Right atrium auricular region (tissue), 2 donors: ENCODE results near the gene PI4K2B. TPM values are rescaled to one million over a fixed set of nuclear protein-coding genes. Genes with fewer than 3 reads are reported as not detected.
"Not testable (repeated sequence)": the region's sequence is repeated elsewhere in the genome, so short reads cannot be mapped to it uniquely, and the experiment has no call there.

Source experiments
- DNase-seq: peaks from one replicate; pipeline ENCODE4 v3.0.0-alpha.2; 2019; ENCODE audit warnings: low spot score
- H3K27ac ChIP-seq, 2 donors: fragments of 200-600 bp; sonication (generic); 1 replicate in 1 of 2; 2 replicates in 1 of 2; pipeline ENCODE4 v1.5.1; 2016 to 2019
- H3K27me3 ChIP-seq, 2 donors: fragments of 200-600 bp; sonication (generic); one replicate each; pipeline versions ENCODE4 v1.5.1 to v1.6.0; 2017 to 2019
- H3K36me3 ChIP-seq: fragments of 200-600 bp; sonication (generic); one replicate; pipeline ENCODE4 v1.5.1; 2016
- H3K4me1 ChIP-seq, 2 donors: fragments of 200-600 bp; sonication (generic); one replicate each; pipeline versions ENCODE4 v1.5.1 to v1.6.0; 2017 to 2019
- H3K4me3 ChIP-seq, 2 donors: fragments of 200-600 bp; sonication (generic); 1 replicate in 1 of 2; 2 replicates in 1 of 2; pipeline ENCODE4 v1.5.1; 2017 to 2019; ENCODE audit warnings: mild to moderate bottlenecking in 1 of 2, moderate library complexity in 1 of 2
- H3K9me3 ChIP-seq, 2 donors: fragments of 200-600 bp; sonication (generic); one replicate each; pipeline ENCODE4 v1.5.1; 2019
- CTCF ChIP-seq, 2 donors: fragments of 200-600 bp; sonication (generic); IDR thresholded peaks; one replicate each; pipeline ENCODE4 v1.5.1; 2019; ENCODE audit warnings: antibody characterized with exemption in 2 of 2
- total RNA-seq, 2 donors: library from RNA; depleted of rRNA; stranded (reverse); fragments of >200 nt; gene quantifications; one replicate each; pipeline ENCODE4 v1.1.0, GENCODE V29; 2016

PI4K2B gene
- total RNA-seq, 2 donors from 2014 or later: 2.7 to 5.0 TPM

GRCh38 chr4:25313201-25313895 lies 79.5 kb downstream of the PI4K2B start:
- Histone ChIP-seq H3K36me3 (peaks cover 10% of the 10 kb centered on the region), H3K4me1 (peaks cover 0 to 16% of the 10 kb centered on the region in 2 donors), H3K4me3 (peak overlapping the region; percentile 66 to 79), H3K27me3 (no peaks in the 10 kb centered on the region), H3K27ac (peak overlapping the region; percentile 36 to 79), H3K9me3 (no peaks in the 10 kb centered on the region)
- no peak for TF ChIP-seq CTCF (IDR thresholded peaks at IDR 0.05)
- no peak for DNase-seq

GRCh38 chr4:25320336-25320735 lies 86.5 kb downstream of the PI4K2B start:
- no peak overlapping the region for H3K4me3 ChIP-seq
- no peaks in the 10 kb centered on the region for H3K4me1 ChIP-seq
- no peak for TF ChIP-seq CTCF (IDR thresholded peaks at IDR 0.05)
- H3K27me3 ChIP-seq: no peaks in the 10 kb centered on the region
- no peak for DNase-seq
- H3K9me3 ChIP-seq: no peaks in the 10 kb centered on the region
- no peak overlapping the region for H3K27ac ChIP-seq
- H3K36me3 ChIP-seq: peaks cover 15% of the 10 kb centered on the region

GRCh38 chr4:25320773-25321172 lies 86.9 kb downstream of the PI4K2B start:
- H3K4me3 ChIP-seq: no peak overlapping the region
- TF ChIP-seq CTCF (IDR thresholded peaks at IDR 0.05): no peak
- H3K27ac ChIP-seq: no peak overlapping the region
- DNase-seq: no peak
- no peaks in the 10 kb centered on the region for H3K27me3 ChIP-seq
- no peaks in the 10 kb centered on the region for H3K4me1 ChIP-seq
- no peaks in the 10 kb centered on the region for H3K9me3 ChIP-seq
- H3K36me3 ChIP-seq: peaks cover 11% of the 10 kb centered on the region

- H3K4me3 ChIP-seq: no peak overlapping the region
- H3K9me3 ChIP-seq: no peaks in the 10 kb centered on the region
- DNase-seq: no peak
- TF ChIP-seq CTCF (IDR thresholded peaks at IDR 0.05): no peak
- H3K27ac ChIP-seq: no peak overlapping the region
- H3K36me3 ChIP-seq: peaks cover 5% of the 10 kb centered on the region
- no peaks in the 10 kb centered on the region for H3K27me3 ChIP-seq
- no peaks in the 10 kb centered on the region for H3K4me1 ChIP-seq
These were observed 87.9 kb downstream of the PI4K2B start for GRCh38 chr4:25321703-25322102.

- H3K9me3 ChIP-seq, DNase-seq, H3K4me3 ChIP-seq, H3K36me3 ChIP-seq, H3K27me3 ChIP-seq, H3K4me1 ChIP-seq, H3K27ac ChIP-seq: not testable (repeated sequence)
These were observed 94.6 kb downstream of the PI4K2B start for GRCh38 chr4:25328463-25328862.

Other genes with a start within 250 kb of the PI4K2B start
- 1 to 10 TPM; 1.1 to 1.9 TPM for gene LGI2, start 203.1 kb upstream of the PI4K2B start, total RNA-seq
- 1 to 10 TPM; 2.4 to 3.9 TPM for gene SEPSECS, start 73.6 kb upstream of the PI4K2B start, total RNA-seq
- 1 to 10 TPM; 7.4 to 7.9 TPM for gene ZCCHC4, start 78.7 kb downstream of the PI4K2B start, total RNA-seq
- gene ANAPC4, start 143.2 kb downstream of the PI4K2B start, total RNA-seq: 10 to 100 TPM in 1 of 2 donors, 1 to 10 TPM in 1; 9.9 to 10.3 TPM